ENCODE data around the gene NFIX.
A peak's percentile ranks its signal among the peaks of the same experiment; 100 is the strongest.

Gene NFIX

GRCh38 chr19:13115936-13116281 lies 120.6 kb downstream of the NFIX start:
- DNase-seq = no peak

- peak; percentile 94 for DNase-seq
These were observed 121.3 kb downstream of the NFIX start, which contains the start of gene TRMT1 for GRCh38 chr19:13116282-13117175. TSS of gene TRMT1 (minus strand) at chr19:13116740. CDS start at chr19:13116399, 341 bp downstream.

GRCh38 chr19:13117176-13117771 lies 122.0 kb downstream of the NFIX start:
- no peak for DNase-seq

GRCh38 chr19:13117772-13118423 lies 122.6 kb downstream of the NFIX start, which contains the start of gene NACC1:
TSS of gene NACC1 (plus strand) at chr19:13118264. CDS start at chr19:13135208, 16,944 bp downstream.
- peak; percentile 94 for DNase-seq

GRCh38 chr19:13118424-13119193 lies 123.3 kb downstream of the NFIX start:
- DNase-seq = peak; percentile 95

- DNase-seq = no peak
These were observed 124.4 kb downstream of the NFIX start for GRCh38 chr19:13119627-13120026.

GRCh38 chr19:13120031-13120430 lies 124.8 kb downstream of the NFIX start:
- no peak for DNase-seq

GRCh38 chr19:13120817-13121216 lies 125.5 kb downstream of the NFIX start:
- no peak for DNase-seq

- no peak for DNase-seq
These were observed 126.4 kb downstream of the NFIX start for GRCh38 chr19:13121551-13122274.

GRCh38 chr19:13122275-13122878 lies 127.1 kb downstream of the NFIX start:
- DNase-seq = no peak

- DNase-seq = no peak
These were observed 128.0 kb downstream of the NFIX start for GRCh38 chr19:13122980-13123957.

GRCh38 chr19:13127051-13127450 lies 131.8 kb downstream of the NFIX start:
- no peak for DNase-seq

GRCh38 chr19:13127811-13128575 lies 132.7 kb downstream of the NFIX start:
- no peak for DNase-seq

- peak; percentile 44 for DNase-seq
These were observed 133.3 kb downstream of the NFIX start for GRCh38 chr19:13128583-13128982.

GRCh38 chr19:13129384-13129783 lies 134.1 kb downstream of the NFIX start:
- DNase-seq = no peak

- DNase-seq = peak; percentile 40
These were observed 135.7 kb downstream of the NFIX start for GRCh38 chr19:13130886-13131490.

- no peak for DNase-seq
These were observed 137.4 kb downstream of the NFIX start for GRCh38 chr19:13132471-13133180.

GRCh38 chr19:13133241-13133870 lies 138.1 kb downstream of the NFIX start:
- no peak for DNase-seq
